ENCODE measurements around the gene SETDB2. TPM values are rescaled to one million over a fixed set of nuclear protein-coding genes. Genes with fewer than 3 reads are reported as not detected.

Gene SETDB2, protein sequence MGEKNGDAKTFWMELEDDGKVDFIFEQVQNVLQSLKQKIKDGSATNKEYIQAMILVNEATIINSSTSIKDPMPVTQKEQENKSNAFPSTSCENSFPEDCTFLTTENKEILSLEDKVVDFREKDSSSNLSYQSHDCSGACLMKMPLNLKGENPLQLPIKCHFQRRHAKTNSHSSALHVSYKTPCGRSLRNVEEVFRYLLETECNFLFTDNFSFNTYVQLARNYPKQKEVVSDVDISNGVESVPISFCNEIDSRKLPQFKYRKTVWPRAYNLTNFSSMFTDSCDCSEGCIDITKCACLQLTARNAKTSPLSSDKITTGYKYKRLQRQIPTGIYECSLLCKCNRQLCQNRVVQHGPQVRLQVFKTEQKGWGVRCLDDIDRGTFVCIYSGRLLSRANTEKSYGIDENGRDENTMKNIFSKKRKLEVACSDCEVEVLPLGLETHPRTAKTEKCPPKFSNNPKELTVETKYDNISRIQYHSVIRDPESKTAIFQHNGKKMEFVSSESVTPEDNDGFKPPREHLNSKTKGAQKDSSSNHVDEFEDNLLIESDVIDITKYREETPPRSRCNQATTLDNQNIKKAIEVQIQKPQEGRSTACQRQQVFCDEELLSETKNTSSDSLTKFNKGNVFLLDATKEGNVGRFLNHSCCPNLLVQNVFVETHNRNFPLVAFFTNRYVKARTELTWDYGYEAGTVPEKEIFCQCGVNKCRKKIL
- 10.2 and 14.6 TPM in 2 replicates for polyA plus RNA-seq
- 22.9 and 26.5 TPM in 2 replicates for polyA minus RNA-seq

DNA sequence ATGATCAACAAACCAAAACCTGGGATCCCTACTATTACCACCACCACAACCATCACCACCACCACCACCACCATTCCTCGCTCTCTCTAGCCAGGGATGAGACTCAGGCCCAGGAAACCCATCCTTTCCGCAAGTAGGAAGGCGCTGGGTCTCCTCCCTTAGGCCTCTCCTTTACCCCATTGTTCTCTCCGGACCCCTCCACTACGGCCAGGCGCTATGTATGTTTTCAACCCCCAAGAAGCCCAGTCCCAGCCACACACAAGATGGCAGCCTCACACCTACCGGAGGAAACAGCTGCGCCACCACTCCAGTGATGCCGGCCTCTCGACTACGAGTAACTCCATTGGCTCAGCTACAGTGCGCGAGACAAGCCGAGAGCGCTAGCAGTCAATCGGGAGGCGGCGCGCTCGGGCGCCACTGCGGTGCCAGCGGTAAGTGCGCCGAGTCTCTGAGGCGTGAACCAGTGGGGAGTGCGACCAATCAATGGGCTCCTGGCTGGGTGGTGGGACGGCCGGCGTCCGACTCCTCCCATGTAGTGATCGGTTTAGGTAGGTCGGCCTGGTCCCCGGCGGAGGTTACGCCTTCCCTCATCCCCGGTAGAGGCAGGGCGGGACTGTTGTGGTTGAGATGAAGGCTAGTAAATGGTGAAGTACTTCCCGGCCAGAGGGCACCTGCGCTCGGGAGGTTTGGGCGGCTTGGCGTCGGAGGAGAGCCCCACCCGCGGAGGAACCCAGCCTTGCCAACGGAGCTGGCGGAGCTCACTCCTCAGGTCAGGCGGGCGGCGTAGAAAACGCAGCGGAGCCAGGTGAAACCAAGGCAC is at the start of gene SETDB2, which contains the start of gene CAB39L:
SETDB2 (plus strand) TSS at position 571 of the 820 bp plus-strand sequence. CDS start 7,620 bp downstream, outside the sequence.
CAB39L (minus strand) TSS at position 361 of the 820 bp plus-strand sequence. CDS start 61,154 bp downstream, outside the sequence.
- H2AFZ ChIP-seq (ENCODE audit: low read depth, low read length), result peak within 1 kb of the TSS; percentile 92
- H3K4me3 ChIP-seq (ENCODE audit: low read length), result peak within 1 kb of the TSS; percentile 86
- TF ChIP-seq SMC3 (conservative IDR thresholded peaks at IDR 0.05; ENCODE audit: poor library complexity) (no peak), TAF1 (IDR thresholded peaks at IDR 0.05; ENCODE audit: low read depth) (peak; percentile 97), MXI1 (conservative IDR thresholded peaks at IDR 0.05; ENCODE audit: poor library complexity, severe bottlenecking) (peak; percentile 63), POLR2AphosphoS5 (IDR thresholded peaks at IDR 0.05) (peak; percentile 99), EZH2 (IDR thresholded peaks at IDR 0.05; ENCODE audit: borderline replicate concordance, insufficient read depth, low read length, poor library complexity, severe bottlenecking) (no peak), RAD21 (conservative IDR thresholded peaks at IDR 0.05) (no peak), EP300 (conservative IDR thresholded peaks at IDR 0.05; ENCODE audit: poor library complexity, severe bottlenecking) (peak; percentile 61)
- TF ChIP-seq, protein P1, sequence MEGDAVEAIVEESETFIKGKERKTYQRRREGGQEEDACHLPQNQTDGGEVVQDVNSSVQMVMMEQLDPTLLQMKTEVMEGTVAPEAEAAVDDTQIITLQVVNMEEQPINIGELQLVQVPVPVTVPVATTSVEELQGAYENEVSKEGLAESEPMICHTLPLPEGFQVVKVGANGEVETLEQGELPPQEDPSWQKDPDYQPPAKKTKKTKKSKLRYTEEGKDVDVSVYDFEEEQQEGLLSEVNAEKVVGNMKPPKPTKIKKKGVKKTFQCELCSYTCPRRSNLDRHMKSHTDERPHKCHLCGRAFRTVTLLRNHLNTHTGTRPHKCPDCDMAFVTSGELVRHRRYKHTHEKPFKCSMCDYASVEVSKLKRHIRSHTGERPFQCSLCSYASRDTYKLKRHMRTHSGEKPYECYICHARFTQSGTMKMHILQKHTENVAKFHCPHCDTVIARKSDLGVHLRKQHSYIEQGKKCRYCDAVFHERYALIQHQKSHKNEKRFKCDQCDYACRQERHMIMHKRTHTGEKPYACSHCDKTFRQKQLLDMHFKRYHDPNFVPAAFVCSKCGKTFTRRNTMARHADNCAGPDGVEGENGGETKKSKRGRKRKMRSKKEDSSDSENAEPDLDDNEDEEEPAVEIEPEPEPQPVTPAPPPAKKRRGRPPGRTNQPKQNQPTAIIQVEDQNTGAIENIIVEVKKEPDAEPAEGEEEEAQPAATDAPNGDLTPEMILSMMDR (IDR thresholded peaks at IDR 0.05; ENCODE audit: poor library complexity, severe bottlenecking), result peak; percentile 90
- TF ChIP-seq, protein P2, sequence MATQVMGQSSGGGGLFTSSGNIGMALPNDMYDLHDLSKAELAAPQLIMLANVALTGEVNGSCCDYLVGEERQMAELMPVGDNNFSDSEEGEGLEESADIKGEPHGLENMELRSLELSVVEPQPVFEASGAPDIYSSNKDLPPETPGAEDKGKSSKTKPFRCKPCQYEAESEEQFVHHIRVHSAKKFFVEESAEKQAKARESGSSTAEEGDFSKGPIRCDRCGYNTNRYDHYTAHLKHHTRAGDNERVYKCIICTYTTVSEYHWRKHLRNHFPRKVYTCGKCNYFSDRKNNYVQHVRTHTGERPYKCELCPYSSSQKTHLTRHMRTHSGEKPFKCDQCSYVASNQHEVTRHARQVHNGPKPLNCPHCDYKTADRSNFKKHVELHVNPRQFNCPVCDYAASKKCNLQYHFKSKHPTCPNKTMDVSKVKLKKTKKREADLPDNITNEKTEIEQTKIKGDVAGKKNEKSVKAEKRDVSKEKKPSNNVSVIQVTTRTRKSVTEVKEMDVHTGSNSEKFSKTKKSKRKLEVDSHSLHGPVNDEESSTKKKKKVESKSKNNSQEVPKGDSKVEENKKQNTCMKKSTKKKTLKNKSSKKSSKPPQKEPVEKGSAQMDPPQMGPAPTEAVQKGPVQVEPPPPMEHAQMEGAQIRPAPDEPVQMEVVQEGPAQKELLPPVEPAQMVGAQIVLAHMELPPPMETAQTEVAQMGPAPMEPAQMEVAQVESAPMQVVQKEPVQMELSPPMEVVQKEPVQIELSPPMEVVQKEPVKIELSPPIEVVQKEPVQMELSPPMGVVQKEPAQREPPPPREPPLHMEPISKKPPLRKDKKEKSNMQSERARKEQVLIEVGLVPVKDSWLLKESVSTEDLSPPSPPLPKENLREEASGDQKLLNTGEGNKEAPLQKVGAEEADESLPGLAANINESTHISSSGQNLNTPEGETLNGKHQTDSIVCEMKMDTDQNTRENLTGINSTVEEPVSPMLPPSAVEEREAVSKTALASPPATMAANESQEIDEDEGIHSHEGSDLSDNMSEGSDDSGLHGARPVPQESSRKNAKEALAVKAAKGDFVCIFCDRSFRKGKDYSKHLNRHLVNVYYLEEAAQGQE (IDR thresholded peaks at IDR 0.05; ENCODE audit: borderline replicate concordance), result peak; percentile 89

More for the DNA sequence above, at the start of gene SETDB2, which contains the start of gene CAB39L:
- Histone ChIP-seq H3K79me2 (replicated peaks; ENCODE audit: insufficient read depth, low read length) (peaks cover 30% of the 10 kb centered on the region), H3K9me2 (ENCODE audit: insufficient read depth, low read length) (no peaks in the 10 kb centered on the region), H3K36me3 (ENCODE audit: insufficient read depth, low read length) (no peaks in the 10 kb centered on the region), H3K27me3 (ENCODE audit: insufficient read depth, low read depth, low read length) (no peaks in the 10 kb centered on the region), H3K9me3 (ENCODE audit: low read length) (no peaks in the 10 kb centered on the region), H3K9ac (ENCODE audit: low read length) (peak within 1 kb of the TSS; percentile 94), H3K27ac (ENCODE audit: low read length) (peak within 1 kb of the TSS; percentile 100), H3K4me2 (ENCODE audit: low read length) (peak within 1 kb of the TSS; percentile 67), H4K20me1 (ENCODE audit: insufficient read depth) (no peaks in the 10 kb centered on the region), H3F3A (ENCODE audit: insufficient read depth, low read length, poor library complexity, severe bottlenecking) (no peaks in the 10 kb centered on the region)
